NB4 (cell line): Measurements from ENCODE around the gene TMEM63A.

ENCODE experiments used
- DNase-seq: peaks from one replicate; pipeline ENCODE4 v3.0.0; 2010; ENCODE audit warnings: low read depth
- H3K4me3 ChIP-seq: one replicate; pipeline ENCODE4 v1.5.1; 2011; ENCODE audit warnings: mild to moderate bottlenecking, low read depth, low read length, moderate library complexity
- CTCF ChIP-seq: IDR thresholded peaks from one replicate; pipeline ENCODE4 v1.5.1; 2012; ENCODE audit warnings: low read depth, low read length
- MYC ChIP-seq: IDR thresholded peaks from 2 replicates; pipeline ENCODE4 v1.6.1; 2011; ENCODE audit warnings: low read depth, low read length
- POLR2A ChIP-seq: IDR thresholded peaks from 2 replicates; pipeline ENCODE4 v1.6.1; 2011; ENCODE audit warnings: mild to moderate bottlenecking; ENCODE audit not compliant: insufficient read length; ENCODE audit errors: extremely low read depth
- TF ChIP-seq, protein P1 (sequence below): IDR thresholded peaks from 2 replicates; pipeline ENCODE4 v1.6.1; 2011; ENCODE audit warnings: low read depth, low read length

Gene TMEM63A

GRCh38 chr1:225914391-225914790, 32.2 kb upstream of the TMEM63A start:
- TF ChIP-seq MYC (no peak), CTCF (no peak), POLR2A (no peak)
- TF ChIP-seq, protein P1, sequence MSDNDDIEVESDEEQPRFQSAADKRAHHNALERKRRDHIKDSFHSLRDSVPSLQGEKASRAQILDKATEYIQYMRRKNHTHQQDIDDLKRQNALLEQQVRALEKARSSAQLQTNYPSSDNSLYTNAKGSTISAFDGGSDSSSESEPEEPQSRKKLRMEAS, result no peak
- no peak overlapping the region for H3K4me3 ChIP-seq
- no peak for DNase-seq

GRCh38 chr1:225911191-225912130, 29.3 kb upstream of the TMEM63A start:
- DNase-seq, result no peak
- H3K4me3 ChIP-seq, result no peak overlapping the region
- TF ChIP-seq, protein P1, result no peak
- TF ChIP-seq MYC (no peak), CTCF (no peak), POLR2A (no peak)

DNA sequence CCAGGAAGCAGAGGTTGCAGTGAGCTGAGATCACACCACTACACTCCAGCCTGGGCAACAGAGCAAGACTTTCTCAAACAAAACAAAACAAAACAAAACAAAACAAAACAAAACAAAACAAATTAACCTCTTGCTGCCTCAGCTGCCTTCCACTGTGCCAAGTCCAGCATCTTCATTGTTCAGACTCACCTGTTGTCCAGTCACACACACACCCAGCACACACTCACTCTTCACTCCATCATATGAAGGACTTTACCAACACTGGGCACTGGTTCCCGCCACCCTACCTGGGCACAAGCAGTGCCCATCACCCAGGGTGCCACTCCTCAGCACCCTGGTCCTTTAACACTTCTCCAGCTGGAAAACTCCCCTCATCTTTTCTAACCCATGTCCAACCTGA, 27.3 kb upstream of the TMEM63A start:
- TF ChIP-seq CTCF (no peak), POLR2A (no peak), MYC (no peak)
- TF ChIP-seq, protein P1, result no peak
- no peak overlapping the region for H3K4me3 ChIP-seq

GRCh38 chr1:225908773-225909172, 26.6 kb upstream of the TMEM63A start:
- DNase-seq, result no peak
- TF ChIP-seq MYC (no peak), POLR2A (no peak), CTCF (no peak)
- H3K4me3 ChIP-seq, result no peak overlapping the region

More for the DNA sequence above, 27.3 kb upstream of the TMEM63A start:
- no peak for DNase-seq

DNA sequence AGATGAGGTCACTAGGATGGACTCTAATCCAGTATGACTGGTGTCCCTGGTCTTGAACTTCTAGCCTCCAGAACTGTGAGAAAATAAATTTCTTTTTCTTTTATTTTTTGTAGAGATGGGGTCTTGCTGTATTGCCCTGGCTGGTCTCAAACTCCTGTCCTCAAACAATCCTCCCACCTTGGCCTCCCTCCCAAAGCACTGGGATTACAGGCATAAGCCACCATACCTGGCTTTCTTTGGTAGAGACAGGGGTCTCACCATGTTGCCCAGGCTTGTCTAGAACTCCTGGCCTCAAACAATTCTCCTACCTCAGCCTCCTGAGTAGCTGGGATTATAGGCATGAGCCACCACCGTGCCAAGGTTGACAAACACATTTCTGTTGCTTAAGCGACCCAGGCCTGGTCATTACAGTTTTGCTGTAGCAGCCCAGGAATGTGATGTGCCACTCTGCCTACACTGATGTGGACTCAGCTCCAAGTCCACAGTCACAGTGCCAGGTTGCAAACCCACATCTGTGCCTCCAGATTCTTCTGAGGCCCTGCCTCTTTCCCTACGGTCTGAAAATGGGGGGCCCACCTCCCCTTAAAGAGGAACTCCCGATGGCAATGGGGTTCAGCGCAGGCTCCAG, 25.9 kb upstream of the TMEM63A start:
- no peak overlapping the region for H3K4me3 ChIP-seq
- no peak for DNase-seq
- no peak for TF ChIP-seq MYC
- TF ChIP-seq, protein P1, result no peak
- TF ChIP-seq POLR2A, result no peak
- no peak for TF ChIP-seq CTCF
